Measurements from ENCODE around the gene SARDH. TPM values are rescaled to one million over a fixed set of nuclear protein-coding genes. Genes with fewer than 3 reads are reported as not detected.
A peak's percentile ranks its signal among the peaks of the same experiment; 100 is the strongest.

Gene SARDH
- total and polyA plus RNA-seq, 9 of the 15 experiments (the other 6 are each of a cell fraction or from before 2014, with no cell fraction given): 0.14 TPM; not detected in 8

- TF ChIP-seq, protein P1, sequence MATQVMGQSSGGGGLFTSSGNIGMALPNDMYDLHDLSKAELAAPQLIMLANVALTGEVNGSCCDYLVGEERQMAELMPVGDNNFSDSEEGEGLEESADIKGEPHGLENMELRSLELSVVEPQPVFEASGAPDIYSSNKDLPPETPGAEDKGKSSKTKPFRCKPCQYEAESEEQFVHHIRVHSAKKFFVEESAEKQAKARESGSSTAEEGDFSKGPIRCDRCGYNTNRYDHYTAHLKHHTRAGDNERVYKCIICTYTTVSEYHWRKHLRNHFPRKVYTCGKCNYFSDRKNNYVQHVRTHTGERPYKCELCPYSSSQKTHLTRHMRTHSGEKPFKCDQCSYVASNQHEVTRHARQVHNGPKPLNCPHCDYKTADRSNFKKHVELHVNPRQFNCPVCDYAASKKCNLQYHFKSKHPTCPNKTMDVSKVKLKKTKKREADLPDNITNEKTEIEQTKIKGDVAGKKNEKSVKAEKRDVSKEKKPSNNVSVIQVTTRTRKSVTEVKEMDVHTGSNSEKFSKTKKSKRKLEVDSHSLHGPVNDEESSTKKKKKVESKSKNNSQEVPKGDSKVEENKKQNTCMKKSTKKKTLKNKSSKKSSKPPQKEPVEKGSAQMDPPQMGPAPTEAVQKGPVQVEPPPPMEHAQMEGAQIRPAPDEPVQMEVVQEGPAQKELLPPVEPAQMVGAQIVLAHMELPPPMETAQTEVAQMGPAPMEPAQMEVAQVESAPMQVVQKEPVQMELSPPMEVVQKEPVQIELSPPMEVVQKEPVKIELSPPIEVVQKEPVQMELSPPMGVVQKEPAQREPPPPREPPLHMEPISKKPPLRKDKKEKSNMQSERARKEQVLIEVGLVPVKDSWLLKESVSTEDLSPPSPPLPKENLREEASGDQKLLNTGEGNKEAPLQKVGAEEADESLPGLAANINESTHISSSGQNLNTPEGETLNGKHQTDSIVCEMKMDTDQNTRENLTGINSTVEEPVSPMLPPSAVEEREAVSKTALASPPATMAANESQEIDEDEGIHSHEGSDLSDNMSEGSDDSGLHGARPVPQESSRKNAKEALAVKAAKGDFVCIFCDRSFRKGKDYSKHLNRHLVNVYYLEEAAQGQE (IDR thresholded peaks at IDR 0.05; ENCODE audit: borderline replicate concordance): peak; percentile 62
- TF ChIP-seq, protein P1 (CRISPR knock-in tag; IDR thresholded peaks at IDR 0.05; ENCODE audit: low read depth): no peak
- no peak for TF ChIP-seq NR3C1 (CRISPR knock-in tag; IDR thresholded peaks at IDR 0.05)
- no peak for TF ChIP-seq MAZ (CRISPR knock-in tag; conservative IDR thresholded peaks at IDR 0.05 in 1 of 2, IDR thresholded peaks at IDR 0.05 in 1 of 2)
- no peak for TF ChIP-seq EP300 (IDR thresholded peaks at IDR 0.05; ENCODE audit: low read length)
- TF ChIP-seq ZNF707 (CRISPR knock-in tag; conservative IDR thresholded peaks at IDR 0.05): no peak
- TF ChIP-seq DDX20 (tag; IDR thresholded peaks at IDR 0.05; ENCODE audit: low read depth): no peak
- peak; percentile 73 to 83 for TF ChIP-seq RAD21 (CRISPR knock-in tag; conservative IDR thresholded peaks at IDR 0.05 in 1 of 2, IDR thresholded peaks at IDR 0.05 in 1 of 2)
- peak; percentile 42 for TF ChIP-seq SMC3 (conservative IDR thresholded peaks at IDR 0.05; ENCODE audit: insufficient read depth, low read depth, low read length)
- no peak for TF ChIP-seq FOXK2 (conservative IDR thresholded peaks at IDR 0.05 in 1 of 2, IDR thresholded peaks at IDR 0.05 in 1 of 2; ENCODE audit: low read depth in 2 of 2)
- TF ChIP-seq SIN3A (IDR thresholded peaks at IDR 0.05; ENCODE audit: borderline replicate concordance in 2 of 2, control insufficient read depth in 1 of 2, low read depth in 2 of 2, low read length in 2 of 2): no peak
- TF ChIP-seq, protein P2, sequence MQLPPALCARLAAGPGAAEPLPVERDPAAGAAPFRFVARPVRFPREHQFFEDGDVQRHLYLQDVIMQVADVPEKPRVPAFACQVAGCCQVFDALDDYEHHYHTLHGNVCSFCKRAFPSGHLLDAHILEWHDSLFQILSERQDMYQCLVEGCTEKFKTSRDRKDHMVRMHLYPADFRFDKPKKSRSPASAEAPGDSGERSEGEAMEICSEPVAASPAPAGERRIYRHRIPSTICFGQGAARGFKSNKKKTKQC (CRISPR knock-in tag; IDR thresholded peaks at IDR 0.05): no peak
- TF ChIP-seq ZC3H4 (CRISPR knock-in tag; IDR thresholded peaks at IDR 0.05; ENCODE audit: borderline replicate concordance): no peak
- TF ChIP-seq, protein P3, sequence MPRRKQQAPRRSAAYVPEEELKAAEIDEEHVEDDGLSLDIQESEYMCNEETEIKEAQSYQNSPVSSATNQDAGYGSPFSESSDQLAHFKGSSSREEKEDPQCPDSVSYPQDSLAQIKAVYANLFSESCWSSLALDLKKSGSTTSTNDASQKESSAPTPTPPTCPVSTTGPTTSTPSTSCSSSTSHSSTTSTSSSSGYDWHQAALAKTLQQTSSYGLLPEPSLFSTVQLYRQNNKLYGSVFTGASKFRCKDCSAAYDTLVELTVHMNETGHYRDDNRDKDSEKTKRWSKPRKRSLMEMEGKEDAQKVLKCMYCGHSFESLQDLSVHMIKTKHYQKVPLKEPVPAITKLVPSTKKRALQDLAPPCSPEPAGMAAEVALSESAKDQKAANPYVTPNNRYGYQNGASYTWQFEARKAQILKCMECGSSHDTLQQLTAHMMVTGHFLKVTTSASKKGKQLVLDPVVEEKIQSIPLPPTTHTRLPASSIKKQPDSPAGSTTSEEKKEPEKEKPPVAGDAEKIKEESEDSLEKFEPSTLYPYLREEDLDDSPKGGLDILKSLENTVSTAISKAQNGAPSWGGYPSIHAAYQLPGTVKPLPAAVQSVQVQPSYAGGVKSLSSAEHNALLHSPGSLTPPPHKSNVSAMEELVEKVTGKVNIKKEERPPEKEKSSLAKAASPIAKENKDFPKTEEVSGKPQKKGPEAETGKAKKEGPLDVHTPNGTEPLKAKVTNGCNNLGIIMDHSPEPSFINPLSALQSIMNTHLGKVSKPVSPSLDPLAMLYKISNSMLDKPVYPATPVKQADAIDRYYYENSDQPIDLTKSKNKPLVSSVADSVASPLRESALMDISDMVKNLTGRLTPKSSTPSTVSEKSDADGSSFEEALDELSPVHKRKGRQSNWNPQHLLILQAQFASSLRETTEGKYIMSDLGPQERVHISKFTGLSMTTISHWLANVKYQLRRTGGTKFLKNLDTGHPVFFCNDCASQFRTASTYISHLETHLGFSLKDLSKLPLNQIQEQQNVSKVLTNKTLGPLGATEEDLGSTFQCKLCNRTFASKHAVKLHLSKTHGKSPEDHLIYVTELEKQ (CRISPR knock-in tag; IDR thresholded peaks at IDR 0.05): no peak
Observed at GRCh38 chr9:133715866-133716563, 22.1 kb downstream of the SARDH start (continued).
